HL-60 (cell line): ENCODE results near the gene MAP3K20.
"Not testable (repeated sequence)": the region's sequence is repeated elsewhere in the genome, so short reads cannot be mapped to it uniquely, and the experiment has no call there.

Experiments
- DNase-seq, 2 experiments: peaks; one replicate each; pipeline ENCODE4 v3.0.0-alpha.2; 2010 to 2020; ENCODE audit warnings: low read depth in 1 of 2, low spot score in 1 of 2
- H3K27ac ChIP-seq: fragments of 250-450 bp; sonication (Bioruptor Pico); replicated peaks from 2 replicates; pipeline ENCODE4 v1.5.1; 2020; ENCODE audit warnings: mild to moderate bottlenecking, moderate library complexity
- H3K27me3 ChIP-seq: fragments of 250-450 bp; sonication (Bioruptor Pico); 2 replicates; pipeline ENCODE4 v1.5.1; 2021; ENCODE audit warnings: mild to moderate bottlenecking, moderate library complexity; ENCODE audit not compliant: insufficient read depth, poor library complexity, severe bottlenecking
- H3K4me3 ChIP-seq: replicated peaks from 2 replicates; pipeline ENCODE4 v1.5.1; 2011; ENCODE audit warnings: mild to moderate bottlenecking, control low read depth, low read length; ENCODE audit not compliant: insufficient read depth
- GABPA ChIP-seq: IDR thresholded peaks from 2 replicates; pipeline ENCODE4 v1.6.1; 2012; ENCODE audit warnings: low read depth
- POLR2AphosphoS5 ChIP-seq: IDR thresholded peaks from 2 replicates; pipeline ENCODE4 v1.6.1; 2012; ENCODE audit warnings: low read depth
- REST ChIP-seq: IDR thresholded peaks from 2 replicates; pipeline ENCODE4 v1.6.1; 2012; ENCODE audit warnings: low read depth; ENCODE audit not compliant: insufficient replicate concordance
- SPI1 ChIP-seq: IDR thresholded peaks from 2 replicates; pipeline ENCODE4 v1.6.1; 2012; ENCODE audit warnings: low read depth, mild to moderate bottlenecking, borderline replicate concordance
- TF ChIP-seq, protein P1 (sequence below): IDR thresholded peaks from one replicate; pipeline ENCODE4 v1.5.1; 2011; ENCODE audit warnings: low read length, control low read depth, inconsistent platforms; ENCODE audit not compliant: insufficient read depth

Gene MAP3K20

DNA sequence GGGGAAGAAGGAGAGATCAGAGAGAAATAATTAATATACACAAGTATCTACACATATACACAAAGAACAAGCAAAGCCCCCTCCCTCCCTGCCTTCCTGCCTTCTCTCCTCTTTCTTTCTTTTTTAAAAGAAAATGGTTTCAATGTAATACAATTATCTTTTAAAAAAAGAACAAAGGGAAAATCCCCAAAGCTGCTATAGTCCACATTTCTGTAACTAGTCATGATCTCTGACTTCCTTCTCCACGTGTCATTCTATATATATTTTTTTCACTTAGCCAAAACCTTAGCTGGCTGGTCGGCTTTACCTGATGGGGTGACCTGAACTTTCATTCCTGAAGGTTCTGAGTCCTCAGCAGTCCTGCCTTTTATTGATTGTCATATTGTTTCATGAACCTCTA, 44.3 kb downstream of the MAP3K20 start:
- DNase-seq, result no peak
- TF ChIP-seq SPI1 (no peak), GABPA (no peak), REST (no peak), POLR2AphosphoS5 (no peak)
- TF ChIP-seq, protein P1, sequence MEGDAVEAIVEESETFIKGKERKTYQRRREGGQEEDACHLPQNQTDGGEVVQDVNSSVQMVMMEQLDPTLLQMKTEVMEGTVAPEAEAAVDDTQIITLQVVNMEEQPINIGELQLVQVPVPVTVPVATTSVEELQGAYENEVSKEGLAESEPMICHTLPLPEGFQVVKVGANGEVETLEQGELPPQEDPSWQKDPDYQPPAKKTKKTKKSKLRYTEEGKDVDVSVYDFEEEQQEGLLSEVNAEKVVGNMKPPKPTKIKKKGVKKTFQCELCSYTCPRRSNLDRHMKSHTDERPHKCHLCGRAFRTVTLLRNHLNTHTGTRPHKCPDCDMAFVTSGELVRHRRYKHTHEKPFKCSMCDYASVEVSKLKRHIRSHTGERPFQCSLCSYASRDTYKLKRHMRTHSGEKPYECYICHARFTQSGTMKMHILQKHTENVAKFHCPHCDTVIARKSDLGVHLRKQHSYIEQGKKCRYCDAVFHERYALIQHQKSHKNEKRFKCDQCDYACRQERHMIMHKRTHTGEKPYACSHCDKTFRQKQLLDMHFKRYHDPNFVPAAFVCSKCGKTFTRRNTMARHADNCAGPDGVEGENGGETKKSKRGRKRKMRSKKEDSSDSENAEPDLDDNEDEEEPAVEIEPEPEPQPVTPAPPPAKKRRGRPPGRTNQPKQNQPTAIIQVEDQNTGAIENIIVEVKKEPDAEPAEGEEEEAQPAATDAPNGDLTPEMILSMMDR, result no peak
- H3K27ac ChIP-seq, result no peak overlapping the region

GRCh38 chr2:173122936-173123335, 47.3 kb downstream of the MAP3K20 start:
- no peak for DNase-seq
- Histone ChIP-seq H3K4me3 (no peak overlapping the region), H3K27me3 (no peaks in the 10 kb centered on the region), H3K27ac (no peak overlapping the region)
- TF ChIP-seq REST (no peak), POLR2AphosphoS5 (no peak), SPI1 (no peak), GABPA (no peak)
- TF ChIP-seq, protein P1, result no peak

More for the DNA sequence above, 44.3 kb downstream of the MAP3K20 start:
- no peak overlapping the region for H3K4me3 ChIP-seq
- H3K27me3 ChIP-seq, result no peaks in the 10 kb centered on the region

- DNase-seq, result no peak
- no peak for TF ChIP-seq REST
- H3K27ac ChIP-seq, result no peak overlapping the region
These were observed 48.8 kb downstream of the MAP3K20 start for GRCh38 chr2:173124441-173124840.

GRCh38 chr2:173126819-173127218, 51.2 kb downstream of the MAP3K20 start:
- TF ChIP-seq REST (no peak), POLR2AphosphoS5 (peak; percentile 35; the same call in 1 of the 2 replicates), SPI1 (peak; percentile 19; the same call in 1 of the 2 replicates)
- DNase-seq, result peak in 1 of 2 experiments; percentile 36
- Histone ChIP-seq H3K4me3 (no peak overlapping the region), H3K27me3 (no peaks in the 10 kb centered on the region), H3K27ac (no peak overlapping the region)

More at GRCh38 chr2:173124441-173124840, 48.8 kb downstream of the MAP3K20 start:
- no peak overlapping the region for H3K4me3 ChIP-seq
- no peaks in the 10 kb centered on the region for H3K27me3 ChIP-seq

DNA sequence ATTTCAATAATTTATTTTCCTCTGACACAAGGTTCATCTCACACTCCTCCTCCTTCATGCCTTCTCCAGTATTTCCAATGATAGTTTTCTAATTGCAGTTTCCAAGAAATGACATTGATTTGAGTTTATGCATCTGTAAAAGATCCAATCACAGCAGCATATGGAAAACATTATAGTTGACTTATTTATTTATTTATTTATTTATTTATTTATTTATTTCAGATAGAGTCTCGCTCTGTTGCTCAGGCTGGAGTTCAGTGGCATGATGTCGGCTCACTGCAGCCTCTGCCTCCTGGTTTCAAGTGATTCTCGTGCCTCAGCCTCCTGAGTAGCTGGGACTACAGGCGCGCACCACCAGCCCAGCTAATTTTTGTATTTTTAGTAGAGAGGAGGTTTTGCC, 52.5 kb downstream of the MAP3K20 start:
- not testable (repeated sequence) for H3K27me3 ChIP-seq, H3K4me3 ChIP-seq, DNase-seq, H3K27ac ChIP-seq
